Esophagus squamous epithelium (tissue), 5 donors: ENCODE results near the gene ALOX15B. TPM values are rescaled to one million over a fixed set of nuclear protein-coding genes. Genes with fewer than 3 reads are reported as not detected.
A peak's percentile ranks its signal among the peaks of the same experiment; 100 is the strongest.

Experiments
- DNase-seq: peaks from one replicate; lab custom pipeline; 2025; lab: John Stamatoyannopoulos, UW
- H3K27ac ChIP-seq, 4 donors: fragments of 200-600 bp; sonication (generic); one replicate each; pipeline ENCODE4 v1.5.1; 2016 to 2019; ENCODE audit warnings: mild to moderate bottlenecking in 1 of 4
- H3K27me3 ChIP-seq, 4 donors: fragments of 200-600 bp; sonication (generic); 1 replicate in 3 of 4; 2 replicates in 1 of 4; pipeline versions ENCODE4 v1.5.1 to v1.6.0; 2017 to 2021; ENCODE audit warnings: antibody characterized with exemption in 1 of 4
- H3K36me3 ChIP-seq, 3 donors: fragments of 200-600 bp; sonication (generic); one replicate each; pipeline ENCODE4 v1.5.1; 2016 to 2019
- H3K4me1 ChIP-seq, 3 donors: fragments of 200-600 bp; sonication (generic); one replicate each; pipeline ENCODE4 v1.5.1; 2017 to 2019
- H3K4me3 ChIP-seq, 4 donors: fragments of 200-600 bp; sonication (generic); 1 replicate in 3 of 4; 2 replicates in 1 of 4; pipeline ENCODE4 v1.5.1; 2016 to 2019; ENCODE audit warnings: mild to moderate bottlenecking in 2 of 4, moderate library complexity in 1 of 4
- H3K9me3 ChIP-seq, 3 donors: fragments of 200-600 bp; sonication (generic); one replicate each; pipeline ENCODE4 v1.5.1; 2016 to 2019
- CTCF ChIP-seq, 6 experiments: fragments of 450-650 bp in 4 of 6; fragments of 200-600 bp in 2 of 6; sonication (generic) in 2 of 6; IDR thresholded peaks; one replicate each; pipeline ENCODE4 v1.5.1; 2016 to 2019; ENCODE audit warnings: antibody characterized with exemption in 6 of 6, mild to moderate bottlenecking in 4 of 6, moderate library complexity in 4 of 6
- POLR2A ChIP-seq, 4 donors: fragments of 450-650 bp; IDR thresholded peaks; one replicate each; pipeline ENCODE4 v1.6.1; 2017; ENCODE audit warnings: antibody characterized with exemption in 4 of 4, mild to moderate bottlenecking in 4 of 4, moderate library complexity in 3 of 4
- WGBS, 2 donors: methylation state at CpG; one replicate each; pipeline ENCODE4 v1.1.5; 2018; 5-methylcytosine and 5-hydroxymethylcytosine counted together
- intact Hi-C: fragments of 100-400 bp; cut with DNase I; formaldehyde crosslinking; loops from one replicate; pipeline ENCODE4 v1.15.0; 2022
- total RNA-seq, 4 donors: library from RNA; depleted of rRNA; stranded (reverse); fragments of >200 nt; gene quantifications; one replicate each; pipeline ENCODE4 v1.1.0, GENCODE V29; 2016
- donor health status: DM: yes; HTN: yes; CAD: no.

The ALOX15B gene
- total RNA-seq, 4 donors from 2014 or later, result 24.0 to 104 (median 50.5) TPM

GRCh38 chr17:8002721-8003593 lies 35.9 kb upstream of the ALOX15B start:
- Histone ChIP-seq H3K27ac (no peak overlapping the region), H3K4me1 (peaks cover 7 to 19% (median 11%) of the 10 kb centered on the region in 3 donors), H3K9me3 (no peaks in the 10 kb centered on the region), H3K4me3 (peak overlapping the region in 3 of 4 donors; percentile 5 to 60 (median 34)), H3K36me3 (no peaks in the 10 kb centered on the region), H3K27me3 (peaks cover 11 to 96% (median 17%) of the 10 kb centered on the region in 4 donors)
- intact Hi-C loops, result no loop called here
- no peak for DNase-seq
- TF ChIP-seq CTCF (IDR thresholded peaks at IDR 0.05) (no peak), POLR2A (IDR thresholded peaks at IDR 0.05) (no peak)
- WGBS, 2 donors, result 11 to 15% methylated on average over 7 to 8 of the region's 92 CpGs

GRCh38 chr17:8003594-8004181 lies 35.2 kb upstream of the ALOX15B start:
- Histone ChIP-seq H3K4me3 (peak overlapping the region in 2 of 4 donors; percentile 34 to 60), H3K27ac (no peak overlapping the region), H3K4me1 (peaks cover 7 to 19% (median 11%) of the 10 kb centered on the region in 3 donors), H3K9me3 (no peaks in the 10 kb centered on the region), H3K36me3 (no peaks in the 10 kb centered on the region), H3K27me3 (peaks cover 11 to 89% (median 17%) of the 10 kb centered on the region in 4 donors)
- WGBS, 2 donors, result 67% methylated on average over 3 of the region's 44 CpGs; no CpG with 5 or more reads in 1 of the 2 donors
- no peak for DNase-seq
- intact Hi-C loops, result no loop called here
- TF ChIP-seq POLR2A (IDR thresholded peaks at IDR 0.05), result no peak
- no peak for TF ChIP-seq CTCF (IDR thresholded peaks at IDR 0.05)

GRCh38 chr17:8004899-8005298 lies 34.0 kb upstream of the ALOX15B start:
- Histone ChIP-seq H3K4me3 (no peak overlapping the region), H3K9me3 (no peaks in the 10 kb centered on the region), H3K27ac (no peak overlapping the region), H3K36me3 (no peaks in the 10 kb centered on the region), H3K27me3 (peaks cover 11 to 78% (median 17%) of the 10 kb centered on the region in 4 donors), H3K4me1 (peaks cover 7 to 19% (median 11%) of the 10 kb centered on the region in 3 donors)
- TF ChIP-seq CTCF (IDR thresholded peaks at IDR 0.05) (no peak), POLR2A (IDR thresholded peaks at IDR 0.05) (no peak)
- intact Hi-C loops, result no loop called here
- WGBS, 2 donors, result 80 to 89% methylated on average over 6 of the region's 6 CpGs
- no peak for DNase-seq

- H3K27me3 ChIP-seq, result peaks cover 11 to 74% (median 17%) of the 10 kb centered on the region in 4 donors
- H3K4me3 ChIP-seq, result no peak overlapping the region
- H3K4me1 ChIP-seq, result peaks cover 7 to 19% (median 11%) of the 10 kb centered on the region in 3 donors
- H3K36me3 ChIP-seq, result no peaks in the 10 kb centered on the region
- no peaks in the 10 kb centered on the region for H3K9me3 ChIP-seq
- intact Hi-C loops, result no loop called here
- no peak overlapping the region for H3K27ac ChIP-seq
- TF ChIP-seq POLR2A (IDR thresholded peaks at IDR 0.05), result no peak
- no peak for TF ChIP-seq CTCF (IDR thresholded peaks at IDR 0.05)
- 83 to 93% methylated on average over 1 of the region's 1 CpG for WGBS, 2 donors
- DNase-seq, result no peak
Observed at GRCh38 chr17:8005357-8005756, 33.5 kb upstream of the ALOX15B start.
